Liver (tissue), 3 donors: Measurements from ENCODE around the gene SHISAL1.

Source experiments
- CTCF ChIP-seq: fragments of 150-350 bp; IDR thresholded peaks from 2 replicates; pipeline ENCODE4 v1.5.1; 2017; ENCODE audit warnings: improper control_type of control experiment, low read depth, low read length; ENCODE audit not compliant: missing input control
- RAD21 ChIP-seq, 2 donors: IDR thresholded peaks; 2 replicates each; pipeline ENCODE4 v1.6.1; 2016; ENCODE audit warnings: antibody characterized with exemption in 2 of 2, mild to moderate bottlenecking in 2 of 2
- REST ChIP-seq: IDR thresholded peaks from 2 replicates; pipeline ENCODE4 v1.6.1; 2016; ENCODE audit warnings: antibody characterized with exemption, mild to moderate bottlenecking
- TAF1 ChIP-seq: conservative IDR thresholded peaks from 2 replicates; pipeline ENCODE4 v1.6.1; 2016; ENCODE audit warnings: antibody characterized with exemption, mild to moderate bottlenecking
- ZBTB33 ChIP-seq: IDR thresholded peaks from 2 replicates; pipeline ENCODE4 v1.6.1; 2016; ENCODE audit warnings: antibody characterized with exemption
- donor health status: healthy.
- donor health status: healthy.

- TF ChIP-seq TAF1 (no peak), CTCF (no peak), RAD21 (IDR thresholded peaks at IDR 0.05) (no peak), REST (no peak), ZBTB33 (no peak)
Observed at GRCh38 chr22:44214764-44215163, 98.0 kb downstream of the SHISAL1 start.
